HG02943 (cell line): ENCODE measurements around the gene VPS26B.
A peak's percentile ranks its signal among the peaks of the same experiment; 100 is the strongest.

Experiments used
- ATAC-seq: cut with Tn5 transposase; IDR thresholded peaks from one replicate; pipeline ENCODE4 v1.9.1; 2021; ENCODE audit warnings: mild to moderate bottlenecking, low read depth, moderate library complexity; ENCODE audit not compliant: unreplicated experiment

The VPS26B gene

GRCh38 chr11:134230339-134230738 lies 5.9 kb downstream of the VPS26B start:
- no peak for ATAC-seq

- no peak for ATAC-seq
Measured at GRCh38 chr11:134231958-134232659, 7.6 kb downstream of the VPS26B start.

GRCh38 chr11:134233729-134234179 lies 9.3 kb downstream of the VPS26B start:
- no peak for ATAC-seq

- no peak for ATAC-seq
Measured at GRCh38 chr11:134235399-134235798, 10.9 kb downstream of the VPS26B start.

- no peak for ATAC-seq
Measured at GRCh38 chr11:134236834-134237556, 12.5 kb downstream of the VPS26B start.

GRCh38 chr11:134237557-134237922 lies 13.1 kb downstream of the VPS26B start:
- no peak for ATAC-seq

- no peak for ATAC-seq
Measured at GRCh38 chr11:134238956-134239355, 14.5 kb downstream of the VPS26B start.

- ATAC-seq = no peak
Measured at GRCh38 chr11:134240592-134240991, 16.1 kb downstream of the VPS26B start.

- no peak for ATAC-seq
Measured at GRCh38 chr11:134242376-134242775, 17.9 kb downstream of the VPS26B start.

- no peak for ATAC-seq
Measured at GRCh38 chr11:134243913-134244312, 19.4 kb downstream of the VPS26B start.

- ATAC-seq = peak; percentile 75
Measured at GRCh38 chr11:134244593-134244992, 20.1 kb downstream of the VPS26B start.

GRCh38 chr11:134245434-134245833 lies 21.0 kb downstream of the VPS26B start:
- no peak for ATAC-seq

GRCh38 chr11:134246100-134246499 lies 21.6 kb downstream of the VPS26B start:
- no peak for ATAC-seq

- no peak for ATAC-seq
Measured at GRCh38 chr11:134246678-134247077, 22.2 kb downstream of the VPS26B start.

GRCh38 chr11:134248910-134249480 lies 24.5 kb downstream of the VPS26B start:
- ATAC-seq = no peak

- no peak for ATAC-seq
Measured at GRCh38 chr11:134250246-134250645, 25.8 kb downstream of the VPS26B start.

- no peak for ATAC-seq
Measured at GRCh38 chr11:134250675-134251074, 26.2 kb downstream of the VPS26B start.

GRCh38 chr11:134252346-134253187 lies 28.1 kb downstream of the VPS26B start:
- ATAC-seq = peak; percentile 30

- ATAC-seq = peak; percentile 99
Measured at GRCh38 chr11:134253188-134253993, 28.9 kb downstream of the VPS26B start, which contains the start of the genes ACAD8 and THYN1. ACAD8 (plus strand) TSS chr11:134253568; CDS start chr11:134253601, 33 bp downstream. THYN1 (minus strand) TSS chr11:134253352; CDS start chr11:134252882, 470 bp downstream.
